ENCODE results near the gene AGBL4.
"Not testable (repeated sequence)": the region's sequence is repeated elsewhere in the genome, so short reads cannot be mapped to it uniquely, and the experiment has no call there.

DNA sequence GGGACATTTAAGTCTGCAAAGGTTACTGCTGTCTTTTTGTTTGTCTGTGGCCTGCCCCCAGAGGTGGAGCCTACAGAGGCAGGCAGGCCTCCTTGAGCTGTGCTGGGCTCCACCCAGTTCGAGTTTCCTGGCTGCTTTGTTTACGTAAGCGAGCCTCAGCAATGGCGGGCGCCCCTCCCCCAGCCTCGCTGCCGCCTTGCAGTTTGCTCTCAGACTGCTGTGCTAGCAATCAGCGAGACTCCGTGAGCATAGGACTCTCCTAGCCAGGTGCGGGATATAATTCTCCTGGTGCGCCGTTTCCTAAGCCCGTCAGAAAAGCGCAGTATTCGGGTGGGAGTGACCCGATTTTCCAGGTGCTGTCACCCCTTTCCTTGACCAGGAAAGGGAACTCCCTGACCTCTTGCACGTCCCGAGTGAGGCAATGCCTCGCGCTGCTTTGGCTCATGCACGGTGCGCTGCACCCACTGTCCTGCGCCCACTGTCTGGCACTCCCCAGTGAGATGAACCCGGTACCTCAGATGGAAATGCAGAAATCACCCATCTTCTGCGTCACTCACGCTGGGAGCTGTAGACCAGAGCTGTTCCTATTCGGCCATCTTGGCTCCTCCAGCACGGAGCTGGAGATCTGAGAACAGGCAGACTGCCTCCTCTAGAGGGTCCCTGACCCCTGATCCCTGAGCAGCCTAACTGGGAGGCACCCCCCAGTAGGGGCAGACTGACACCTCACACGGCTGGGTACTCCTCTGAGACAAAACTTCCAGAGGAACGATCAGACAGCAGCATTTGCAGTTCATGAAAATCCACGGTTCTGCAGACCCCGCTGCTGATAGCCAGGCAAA, 766.3 kb downstream of the AGBL4 start:
- TF ChIP-seq POLR2A, CTCF (IDR thresholded peaks at IDR 0.05): not testable (repeated sequence)
